GM12878 (cell line): ENCODE results near the gene BNIP5. TPM values are rescaled to one million over a fixed set of nuclear protein-coding genes. Genes with fewer than 3 reads are reported as not detected.

ENCODE experiments used
- ATAC-seq: fragments of 200-7000 bp; cut with Tn5 transposase; 3 replicates; pipeline ENCODE4 v1.9.1; 2020; ENCODE audit warnings: mild to moderate bottlenecking, moderate library complexity
- BruUV-seq: library from RNA; stranded (reverse); fragments of 400-500 nt; replicated peaks from 2 replicates; lab custom pipeline; 2021; lab: Mats Ljungman, UMichigan
- CTCF ChIA-PET: fragments of 300-600 bp; sonication (Branson Sonifier 250); formaldehyde crosslinking; extraction: SDS; loops from one replicate; lab custom pipeline; 2021; ENCODE audit warnings: inconsistent platforms; lab: Yijun Ruan, JAX
- POLR2A ChIA-PET: fragments of 350-600 bp; formaldehyde crosslinking; extraction: SDS; loops from one replicate; lab custom pipeline; 2021; ENCODE audit warnings: inconsistent platforms; lab: Charles Lee
- RAD21 ChIA-PET: fragments of 300-600 bp; sonication (Branson Sonifier 250); formaldehyde crosslinking; loops from one replicate; lab custom pipeline; 2023; ENCODE audit warnings: antibody characterized with exemption; ENCODE audit not compliant: unreplicated experiment; lab: Charles Lee
- SMC1A ChIA-PET: fragments of 300-600 bp; sonication (Branson Sonifier 250); formaldehyde crosslinking; loops from one replicate; lab custom pipeline; 2023; ENCODE audit not compliant: unreplicated experiment, uncharacterized antibody; lab: Charles Lee
- DNase-seq: peaks from one replicate; pipeline ENCODE4 v3.0.0-alpha.2; 2011; ENCODE audit warnings: low read depth, low spot score
- FAIRE-seq: peaks from 3 replicates; lab custom pipeline; 2011; peaks lifted over from hg19 to GRCh38; lab: Jason Lieb, UNC
- H2AFZ ChIP-seq: 2 replicates; pipeline ENCODE4 v1.6.0; 2011; ENCODE audit warnings: low read depth, low read length, control low read depth; ENCODE audit not compliant: control insufficient read depth
- H3K27ac ChIP-seq: 2 replicates; pipeline ENCODE4 v1.5.1; 2011; ENCODE audit warnings: control low read depth; ENCODE audit not compliant: control insufficient read depth, insufficient read depth
- H3K27me3 ChIP-seq, 2 experiments: replicated peaks in 1 of 2; 2 replicates each; pipeline versions ENCODE4 v1.6.0 to v1.6.1; 2011; ENCODE audit warnings: low read length in 1 of 2; ENCODE audit not compliant: control insufficient read depth in 2 of 2, insufficient read depth in 2 of 2
- H3K36me3 ChIP-seq, 2 experiments: 2 replicates each; pipeline ENCODE4 v1.5.1; 2011; ENCODE audit warnings: low read length in 1 of 2; ENCODE audit not compliant: control insufficient read depth in 2 of 2, insufficient read depth in 2 of 2
- H3K4me1 ChIP-seq: 2 replicates; pipeline ENCODE4 v1.6.1; 2011; ENCODE audit warnings: mild to moderate bottlenecking, low read length, moderate library complexity, mixed read lengths; ENCODE audit not compliant: control insufficient read depth, insufficient read depth
- H3K4me2 ChIP-seq: 2 replicates; pipeline ENCODE4 v1.6.0; 2011; ENCODE audit warnings: control low read depth; ENCODE audit not compliant: control insufficient read depth, insufficient read depth
- H3K4me3 ChIP-seq: fragments of 200-600 bp; sonication (generic); 2 replicates; pipeline ENCODE4 v1.5.1; 2016
- H3K79me2 ChIP-seq: 2 replicates; pipeline ENCODE4 v1.6.0; 2011; ENCODE audit warnings: low read length; ENCODE audit not compliant: control insufficient read depth, insufficient read depth
- H3K9ac ChIP-seq: 2 replicates; pipeline ENCODE4 v1.8.0; 2011; ENCODE audit warnings: low read length, control low read depth, mixed read lengths; ENCODE audit not compliant: control insufficient read depth, insufficient read depth
- H3K9me3 ChIP-seq: replicated peaks from 3 replicates; pipeline ENCODE4 v1.5.1; 2011; ENCODE audit warnings: mild to moderate bottlenecking, low read length; ENCODE audit not compliant: control insufficient read depth, insufficient read depth
- H4K20me1 ChIP-seq: 2 replicates; pipeline ENCODE4 v1.6.0; 2011; ENCODE audit not compliant: control insufficient read depth, insufficient read depth
- BACH1 ChIP-seq: fragments of 450-650 bp; IDR thresholded peaks from 2 replicates; pipeline ENCODE4 v1.6.1; 2017; ENCODE audit warnings: mild to moderate bottlenecking, borderline replicate concordance
- CBFB ChIP-seq: IDR thresholded peaks from 2 replicates; pipeline ENCODE4 v1.6.1; 2016; ENCODE audit warnings: antibody characterized with exemption, low read depth
- CBX3 ChIP-seq: fragments of 200-600 bp; sonication (generic); IDR thresholded peaks from 2 replicates; pipeline ENCODE4 v1.6.1; 2016; ENCODE audit warnings: low read depth, borderline replicate concordance
- CEBPB ChIP-seq, 2 experiments: fragments of 150-350 bp in 1 of 2; IDR thresholded peaks; 2 replicates each; pipeline ENCODE4 v1.6.1; 2012 to 2014; ENCODE audit warnings: low read depth in 2 of 2, low read length in 2 of 2, borderline replicate concordance in 1 of 2, inconsistent platforms in 1 of 2
- CHD4 ChIP-seq: fragments of 200-600 bp; sonication (generic); IDR thresholded peaks from 2 replicates; pipeline ENCODE4 v1.6.1; 2016; ENCODE audit warnings: mild to moderate bottlenecking
- FOS ChIP-seq: IDR thresholded peaks from 3 replicates; pipeline ENCODE4 v1.6.1; 2011; ENCODE audit warnings: borderline replicate concordance; ENCODE audit not compliant: insufficient read length; ENCODE audit errors: extremely low read depth
- JUND ChIP-seq: IDR thresholded peaks from 2 replicates; pipeline ENCODE4 v1.6.1; 2012; ENCODE audit warnings: low read depth, mild to moderate bottlenecking, low read length, improper control_type of control experiment, moderate library complexity
- MYB ChIP-seq: fragments of 150-350 bp; IDR thresholded peaks from 2 replicates; pipeline ENCODE4 v1.6.1; 2014; ENCODE audit warnings: mild to moderate bottlenecking, low read depth, low read length, borderline replicate concordance
- PAX8 ChIP-seq: fragments of 450-650 bp; IDR thresholded peaks from 2 replicates; pipeline ENCODE4 v1.6.1; 2017; ENCODE audit warnings: mild to moderate bottlenecking, moderate library complexity
- RELA ChIP-seq: fragments of 450-650 bp; IDR thresholded peaks from 2 replicates; pipeline ENCODE4 v1.8.0; 2014; ENCODE audit warnings: borderline replicate concordance; ENCODE audit not compliant: partially characterized antibody
- SIX5 ChIP-seq: IDR thresholded peaks from 2 replicates; pipeline ENCODE4 v1.6.1; 2011; ENCODE audit warnings: mild to moderate bottlenecking, low read depth, low read length, moderate library complexity; ENCODE audit not compliant: severe bottlenecking
- SP1 ChIP-seq: IDR thresholded peaks from one replicate; pipeline ENCODE4 v1.6.1; 2011; ENCODE audit warnings: low read depth, low read length
- SPI1 ChIP-seq: IDR thresholded peaks from 2 replicates; pipeline ENCODE4 v1.6.1; 2011; ENCODE audit warnings: low read depth, mild to moderate bottlenecking, low read length, moderate library complexity, borderline replicate concordance; ENCODE audit not compliant: insufficient read depth
- ZNF207 ChIP-seq: fragments of 450-650 bp; IDR thresholded peaks from 2 replicates; pipeline ENCODE4 v1.6.1; 2014; ENCODE audit warnings: antibody characterized with exemption, mild to moderate bottlenecking, borderline replicate concordance
- ZSCAN29 ChIP-seq: fragments of 450-650 bp; IDR thresholded peaks from 2 replicates; pipeline ENCODE4 v1.6.1; 2017; ENCODE audit warnings: mild to moderate bottlenecking, moderate library complexity
- WGBS: methylation state at CpG from one replicate; pipeline ENCODE4 v1.1.6; 2016; ENCODE audit warnings: low lambda C conversion rate; ENCODE audit not compliant: insufficient replicate concordance, insufficient coverage; ENCODE audit errors: missing lambda C conversion rate; 5-methylcytosine and 5-hydroxymethylcytosine counted together
- in situ Hi-C: fragments of 300-500 bp; cut with MboI; formaldehyde crosslinking; loops from 9 replicates; pipeline ENCODE4 v1.14.3; 2018; ENCODE audit warnings: mixed read lengths
- intact Hi-C: fragments of 100-400 bp; cut with micrococcal nuclease; formaldehyde crosslinking; loops from one replicate; pipeline ENCODE4 v1.14.2; 2022; ENCODE audit not compliant: unreplicated experiment
- polyA plus RNA-seq, 11 experiments: library from polyadenylated mRNA; depleted of rRNA in 4 of 11; unstranded in 6 of 11; stranded (reverse) in 5 of 11; fragments of >200 nt; fragmentation: Nextera tagmentation in 4 of 11; fragmentation: Illumina TruSeq in 1 of 11; extraction: Ambion mirVana in 4 of 11; extraction: Trizol in 1 of 11; gene quantifications; 1 replicate in 1 of 11; 2 replicates in 10 of 11; pipeline versions ENCODE4 v1.2.1 to v1.2.3, GENCODE V29; 2011 to 2016; ENCODE audit warnings: inconsistent platforms in 2 of 11, missing spikeins in 2 of 11, low read depth in 1 of 11
- total RNA-seq, 4 experiments: library from RNA; depleted of rRNA in 3 of 4; stranded (reverse); fragments of >200 nt in 3 of 4; fragmentation: Illumina TruSeq in 1 of 4; extraction: Trizol in 1 of 4; gene quantifications; 2 replicates each; pipeline versions ENCODE4 v1.2.1 to v1.2.3, GENCODE V29; 2013 to 2021
- TF ChIP-seq, protein P1 (sequence below): IDR thresholded peaks from 2 replicates; pipeline ENCODE4 v1.6.1; 2011; ENCODE audit warnings: borderline replicate concordance, low read depth, mild to moderate bottlenecking, moderate library complexity, low read length; ENCODE audit not compliant: insufficient read depth, poor library complexity, severe bottlenecking

BNIP5 gene
- total and polyA plus RNA-seq, 10 of the 15 experiments (the other 5 are each of a cell fraction or from before 2014, with no cell fraction given) = 0.02 to 0.68 (median 0.05) TPM; not detected in 2

DNA sequence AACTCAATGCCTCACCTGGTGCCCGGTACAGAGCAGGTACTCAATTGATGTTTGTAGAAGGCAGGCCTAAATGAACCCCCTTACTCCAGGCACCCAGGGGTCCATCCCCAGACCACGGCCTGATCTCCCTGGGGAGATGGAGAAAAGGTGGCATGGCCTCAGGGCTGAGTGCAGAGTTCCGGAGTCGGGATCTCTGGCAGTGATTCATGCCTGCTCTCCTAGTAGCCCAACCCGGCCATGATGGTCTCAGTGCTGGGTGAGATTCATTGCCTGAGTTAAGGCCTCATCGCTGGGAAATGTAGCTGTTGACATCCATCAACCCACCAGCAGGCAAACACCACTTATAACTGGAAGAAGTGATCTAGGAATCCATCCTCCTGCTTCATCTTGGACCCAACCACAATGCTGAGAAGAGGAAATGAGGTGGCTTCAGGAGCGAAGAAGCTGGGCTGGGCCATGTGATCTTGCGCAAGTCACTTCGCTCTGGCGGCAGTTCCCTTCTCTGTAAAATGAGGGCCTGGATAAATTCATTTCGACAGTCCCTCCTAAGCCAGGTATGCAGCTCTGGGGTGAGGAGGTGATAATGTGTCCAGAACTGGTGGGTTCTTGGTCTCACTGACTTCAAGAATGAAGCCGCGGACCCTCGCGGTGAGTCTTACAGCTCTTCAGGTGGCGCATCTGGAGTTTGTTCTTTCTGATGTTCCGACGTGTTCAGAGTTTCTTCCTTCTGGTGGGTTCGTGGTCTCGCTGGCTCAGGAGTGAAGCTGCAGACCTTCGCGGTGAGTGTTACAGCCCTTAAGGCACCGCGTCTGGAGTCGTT lies 26.1 kb upstream of the BNIP5 start:
- no TSS peak for BruUV-seq
- 91% methylated on average over 25 of the region's 25 CpGs for WGBS

More for the DNA sequence above, 26.1 kb upstream of the BNIP5 start:
- TF ChIP-seq, protein P1, sequence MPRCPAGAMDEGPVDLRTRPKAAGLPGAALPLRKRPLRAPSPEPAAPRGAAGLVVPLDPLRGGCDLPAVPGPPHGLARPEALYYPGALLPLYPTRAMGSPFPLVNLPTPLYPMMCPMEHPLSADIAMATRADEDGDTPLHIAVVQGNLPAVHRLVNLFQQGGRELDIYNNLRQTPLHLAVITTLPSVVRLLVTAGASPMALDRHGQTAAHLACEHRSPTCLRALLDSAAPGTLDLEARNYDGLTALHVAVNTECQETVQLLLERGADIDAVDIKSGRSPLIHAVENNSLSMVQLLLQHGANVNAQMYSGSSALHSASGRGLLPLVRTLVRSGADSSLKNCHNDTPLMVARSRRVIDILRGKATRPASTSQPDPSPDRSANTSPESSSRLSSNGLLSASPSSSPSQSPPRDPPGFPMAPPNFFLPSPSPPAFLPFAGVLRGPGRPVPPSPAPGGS = no peak
- TF ChIP-seq MYB (no peak), BACH1 (no peak), CBX3 (no peak), SPI1 (no peak), PAX8 (no peak), CHD4 (no peak), RELA (no peak), ZNF207 (no peak), CBFB (no peak), SIX5 (no peak), SP1 (no peak), CEBPB (IDR thresholded peaks at IDR 0.05; ENCODE audit: borderline replicate concordance in 1 of 2, low read depth in 2 of 2, low read length in 2 of 2) (no peak), JUND (no peak), ZSCAN29 (no peak), FOS (no peak)
- TF ChIP-seq, all 136 proteins: peak for 0
- intact Hi-C loops (no loop called here), in situ Hi-C loops (no loop called here)
- Histone ChIP-seq H2AFZ (no peak overlapping the region), H3K9ac (no peak overlapping the region), H3K79me2 (no peaks in the 10 kb centered on the region), H3K9me3 (no peaks in the 10 kb centered on the region), H3K36me3 (no peaks in the 10 kb centered on the region), H3K27ac (no peak overlapping the region), H3K4me3 (no peak overlapping the region), H3K27me3 (no peaks in the 10 kb centered on the region), H4K20me1 (no peaks in the 10 kb centered on the region), H3K4me2 (no peak overlapping the region), H3K4me1 (peaks cover 50% of the 10 kb centered on the region)
- FAIRE-seq (no peak), DNase-seq (no peak), ATAC-seq (no peak)
- ChIA-PET POLR2A (interaction anchor here (0.6 to 1.8 kb wide), 5 partner anchors 22 to 1606 kb away, joined by 3 to 6 read pairs (median 4); no protein-coding TSS in a partner anchor), SMC1A (interaction anchor here (1.2 to 19.6 kb wide), 4 partner anchors 14 to 334 kb away, joined by 3 to 386 read pairs (median 98); partner anchors contain the start of gene BNIP5), RAD21 (interaction anchor here (0.6 to 9.8 kb wide), 7 partner anchors 17 to 334 kb away, joined by 3 to 122 read pairs (median 5); partner anchors contain the start of gene MAPK14), CTCF (interaction anchor here (0.5 to 17.3 kb wide), 5 partner anchors 20 to 462 kb away, joined by 3 to 483 read pairs (median 3); partner anchors contain the start of gene BNIP5)
